Neural cell (in vitro differentiated cells): Measurements from ENCODE around the gene SSBP2. TPM values are rescaled to one million over a fixed set of nuclear protein-coding genes. Genes with fewer than 3 reads are reported as not detected.

ENCODE experiments used
- H2AFZ ChIP-seq: fragments of 200-600, 300-800 bp; sonication (generic), shearing (Covaris generic); 2 replicates; pipeline ENCODE4 v1.6.0; 2014; ENCODE audit warnings: low read depth, mild to moderate bottlenecking, antibody characterized with exemption, low read length, moderate library complexity
- H3F3A ChIP-seq: fragments of 200-600 bp; shearing (Covaris generic); 2 replicates; pipeline ENCODE4 v1.6.1; 2016; ENCODE audit warnings: mild to moderate bottlenecking, moderate library complexity, mixed read lengths, antibody characterized with exemption, low read length; ENCODE audit not compliant: insufficient read depth, poor library complexity, severe bottlenecking
- H3K27ac ChIP-seq: fragments of 200-600, 300-800 bp; sonication (generic), shearing (Covaris generic); 2 replicates; pipeline ENCODE4 v1.5.1; 2014; ENCODE audit warnings: mild to moderate bottlenecking, low read length, moderate library complexity
- H3K27me3 ChIP-seq: fragments of 300-800, 200-600 bp; sonication (generic), shearing (Covaris generic); 2 replicates; pipeline ENCODE4 v1.6.0; 2014; ENCODE audit warnings: mild to moderate bottlenecking, low read depth, low read length, moderate library complexity; ENCODE audit not compliant: insufficient read depth
- H3K36me3 ChIP-seq: fragments of 300-800, 200-600 bp; sonication (generic), shearing (Covaris generic); 2 replicates; pipeline ENCODE4 v1.5.1; 2014; ENCODE audit warnings: mild to moderate bottlenecking, antibody characterized with exemption, low read length, moderate library complexity; ENCODE audit not compliant: insufficient read depth
- H3K4me2 ChIP-seq: fragments of 300-800, 200-600 bp; sonication (generic), shearing (Covaris generic); 2 replicates; pipeline ENCODE4 v1.6.0; 2014; ENCODE audit warnings: mild to moderate bottlenecking, low read length
- H3K4me3 ChIP-seq: fragments of 300-800, 200-600 bp; sonication (generic), shearing (Covaris generic); 2 replicates; pipeline ENCODE4 v1.5.1; 2014; ENCODE audit warnings: mild to moderate bottlenecking, low read length, moderate library complexity
- H3K79me2 ChIP-seq: fragments of 200-600 bp; shearing (Covaris generic); replicated peaks from 2 replicates; pipeline ENCODE4 v1.6.0; 2014; ENCODE audit warnings: mild to moderate bottlenecking, low read length, moderate library complexity; ENCODE audit not compliant: insufficient read depth
- H3K9ac ChIP-seq: fragments of 300-800, 200-600 bp; sonication (generic), shearing (Covaris generic); 2 replicates; pipeline ENCODE4 v1.6.1; 2016; ENCODE audit warnings: mild to moderate bottlenecking, low read length, mixed read lengths
- H3K9me2 ChIP-seq: fragments of 200-600 bp; shearing (Covaris generic); 2 replicates; pipeline ENCODE4 v1.6.1; 2016; ENCODE audit warnings: mild to moderate bottlenecking, low read length, mixed read lengths; ENCODE audit not compliant: insufficient read depth
- H3K9me3 ChIP-seq: fragments of 200-600, 300-800 bp; sonication (generic), shearing (Covaris generic); 2 replicates; pipeline ENCODE4 v1.6.1; 2016; ENCODE audit warnings: mild to moderate bottlenecking, mixed run types, low read length, moderate library complexity, mixed read lengths
- H4K20me1 ChIP-seq: fragments of 200-600 bp; shearing (Covaris generic); 2 replicates; pipeline ENCODE4 v1.6.1; 2016; ENCODE audit warnings: mild to moderate bottlenecking, mixed run types; ENCODE audit not compliant: insufficient read depth
- CTCF ChIP-seq: fragments of 450-650 bp; IDR thresholded peaks from 2 replicates; pipeline ENCODE4 v1.5.1; 2014; ENCODE audit warnings: antibody characterized with exemption, mild to moderate bottlenecking, moderate library complexity; ENCODE audit not compliant: poor library complexity, severe bottlenecking
- EP300 ChIP-seq: fragments of 450-650 bp; conservative IDR thresholded peaks from 2 replicates; pipeline ENCODE4 v1.6.1; 2014; ENCODE audit warnings: antibody characterized with exemption, mild to moderate bottlenecking, moderate library complexity; ENCODE audit not compliant: poor library complexity, severe bottlenecking
- EZH2 ChIP-seq: fragments of 200-600, 300-800 bp; shearing (Covaris generic), sonication (generic); IDR thresholded peaks from 2 replicates; pipeline ENCODE4 v1.6.1; 2014; ENCODE audit warnings: antibody characterized with exemption, low read length, borderline replicate concordance, mild to moderate bottlenecking; ENCODE audit not compliant: insufficient read depth, poor library complexity, severe bottlenecking
- MXI1 ChIP-seq: fragments of 450-650 bp; conservative IDR thresholded peaks from 2 replicates; pipeline ENCODE4 v1.6.1; 2014; ENCODE audit warnings: antibody characterized with exemption, mild to moderate bottlenecking; ENCODE audit not compliant: poor library complexity, severe bottlenecking
- POLR2AphosphoS5 ChIP-seq: IDR thresholded peaks from 2 replicates; pipeline ENCODE4 v1.6.1; 2012
- RAD21 ChIP-seq: fragments of 450-650 bp; conservative IDR thresholded peaks from 2 replicates; pipeline ENCODE4 v1.6.1; 2014; ENCODE audit warnings: antibody characterized with exemption, mild to moderate bottlenecking, moderate library complexity
- REST ChIP-seq: IDR thresholded peaks from 2 replicates; pipeline ENCODE4 v1.6.1; 2012; ENCODE audit warnings: borderline replicate concordance
- SMC3 ChIP-seq: fragments of 450-650 bp; conservative IDR thresholded peaks from 2 replicates; pipeline ENCODE4 v1.6.1; 2014; ENCODE audit warnings: antibody characterized with exemption, mild to moderate bottlenecking, moderate library complexity; ENCODE audit not compliant: poor library complexity
- TAF1 ChIP-seq: IDR thresholded peaks from 2 replicates; pipeline ENCODE4 v1.6.1; 2012; ENCODE audit warnings: low read depth
- polyA plus RNA-seq: library from polyadenylated mRNA; depleted of rRNA; stranded (reverse); fragments of >200 nt; gene quantifications from 2 replicates; pipeline ENCODE4 v1.2.3, GENCODE V29; 2014

Gene SSBP2
- polyA plus RNA-seq, 1 donor from 2014 or later, result 128 TPM

- no peaks in the 10 kb centered on the region for H3K36me3 ChIP-seq
- no peaks in the 10 kb centered on the region for H3K9me2 ChIP-seq
- H4K20me1 ChIP-seq, result no peaks in the 10 kb centered on the region
- H2AFZ ChIP-seq, result no peak overlapping the region
- H3K27me3 ChIP-seq, result no peaks in the 10 kb centered on the region
- H3K4me2 ChIP-seq, result no peak overlapping the region
- H3K4me3 ChIP-seq, result no peak overlapping the region
- no peaks in the 10 kb centered on the region for H3K9me3 ChIP-seq
- H3K27ac ChIP-seq, result no peak overlapping the region
- H3K79me2 ChIP-seq, result no peaks in the 10 kb centered on the region
- H3F3A ChIP-seq, result no peaks in the 10 kb centered on the region
- TF ChIP-seq SMC3 (no peak), MXI1 (no peak), REST (no peak), EP300 (no peak), RAD21 (no peak), TAF1 (no peak), CTCF (no peak), POLR2AphosphoS5 (no peak), EZH2 (no peak)
- no peak overlapping the region for H3K9ac ChIP-seq
Observed at GRCh38 chr5:81429985-81430384, 320.9 kb downstream of the SSBP2 start.

- Histone ChIP-seq H3K27ac (no peak overlapping the region), H3K9me3 (no peaks in the 10 kb centered on the region), H4K20me1 (no peaks in the 10 kb centered on the region), H3K36me3 (no peaks in the 10 kb centered on the region), H3K4me3 (no peak overlapping the region), H3K9me2 (no peaks in the 10 kb centered on the region), H2AFZ (no peak overlapping the region), H3K79me2 (no peaks in the 10 kb centered on the region), H3K27me3 (no peaks in the 10 kb centered on the region), H3K4me2 (no peak overlapping the region), H3K9ac (no peak overlapping the region), H3F3A (no peaks in the 10 kb centered on the region)
- TF ChIP-seq EP300 (no peak), RAD21 (no peak), POLR2AphosphoS5 (no peak), REST (no peak), SMC3 (no peak), EZH2 (no peak), MXI1 (no peak), TAF1 (no peak), CTCF (no peak)
Observed at GRCh38 chr5:81429363-81429762, 321.5 kb downstream of the SSBP2 start.
